ENCODE measurements around the gene SUB1. TPM values are rescaled to one million over a fixed set of nuclear protein-coding genes. Genes with fewer than 3 reads are reported as not detected.

Gene SUB1
- total RNA-seq, 4 donors from 2014 or later, result 42.0 to 287 (median 127) TPM

- TF ChIP-seq POLR2A (IDR thresholded peaks at IDR 0.05), result no peak
- TF ChIP-seq CTCF (IDR thresholded peaks at IDR 0.05), result no peak
- H3K27ac ChIP-seq, result no peak overlapping the region
- intact Hi-C loops (cut with DNase I; ENCODE audit: low total_unique reads), result no loop called here
- no peaks in the 10 kb centered on the region for H3K27me3 ChIP-seq
- H3K9me3 ChIP-seq, result no peaks in the 10 kb centered on the region
- no peak overlapping the region for H3K4me3 ChIP-seq
- H3K36me3 ChIP-seq, result no peaks in the 10 kb centered on the region
- DNase-seq, result no peak
- no peaks in the 10 kb centered on the region for H3K4me1 ChIP-seq
Measured at GRCh38 chr5:32578764-32579163, 6.6 kb upstream of the SUB1 start.

GRCh38 chr5:32581010-32581785 lies 4.2 kb upstream of the SUB1 start:
- TF ChIP-seq POLR2A (IDR thresholded peaks at IDR 0.05) (no peak), CTCF (IDR thresholded peaks at IDR 0.05) (no peak)
- DNase-seq, result no peak
- no peaks in the 10 kb centered on the region for H3K36me3 ChIP-seq
- intact Hi-C loops (cut with DNase I; ENCODE audit: low total_unique reads), result no loop called here
- H3K9me3 ChIP-seq, result peaks cover 0 to 6% of the 10 kb centered on the region in 2 donors
- no peak overlapping the region for H3K4me3 ChIP-seq
- no peak overlapping the region for H3K27ac ChIP-seq
- no peaks in the 10 kb centered on the region for H3K4me1 ChIP-seq
- no peaks in the 10 kb centered on the region for H3K27me3 ChIP-seq

- H3K4me1 ChIP-seq, result peaks cover 0 to 5% of the 10 kb centered on the region in 2 donors
- intact Hi-C loops (cut with DNase I; ENCODE audit: low total_unique reads), result no loop called here
- TF ChIP-seq CTCF (IDR thresholded peaks at IDR 0.05) (no peak), POLR2A (IDR thresholded peaks at IDR 0.05) (no peak)
Measured at GRCh38 chr5:32583582-32584232, 1.6 kb upstream of the SUB1 start.

GRCh38 chr5:32584646-32585045 lies 711 bp upstream of the SUB1 start:
- Histone ChIP-seq H3K27me3 (no peaks in the 10 kb centered on the region), H3K36me3 (no peaks in the 10 kb centered on the region), H3K4me1 (peaks cover 0 to 5% of the 10 kb centered on the region in 2 donors), H3K27ac (no peak overlapping the region), H3K9me3 (peaks cover 0 to 6% of the 10 kb centered on the region in 2 donors), H3K4me3 (no peak overlapping the region)
- DNase-seq, result no peak
- intact Hi-C loops (cut with DNase I; ENCODE audit: low total_unique reads), result no loop called here
- TF ChIP-seq CTCF (IDR thresholded peaks at IDR 0.05) (no peak), POLR2A (IDR thresholded peaks at IDR 0.05) (no peak)

More at GRCh38 chr5:32583582-32584232, 1.6 kb upstream of the SUB1 start:
- H3K27ac ChIP-seq, result no peak overlapping the region
- H3K36me3 ChIP-seq, result no peaks in the 10 kb centered on the region
- H3K27me3 ChIP-seq, result no peaks in the 10 kb centered on the region
- H3K4me3 ChIP-seq, result no peak overlapping the region
- peaks cover 0 to 6% of the 10 kb centered on the region in 2 donors for H3K9me3 ChIP-seq
- no peak for DNase-seq

- H3K4me1 ChIP-seq, result peaks cover 0 to 5% of the 10 kb centered on the region in 2 donors
- DNase-seq, result no peak
- no peaks in the 10 kb centered on the region for H3K27me3 ChIP-seq
- intact Hi-C loops (cut with DNase I; ENCODE audit: low total_unique reads), result no loop called here
- peak overlapping the region; percentile 88 to 97 for H3K4me3 ChIP-seq
- no peak for TF ChIP-seq CTCF (IDR thresholded peaks at IDR 0.05)
- TF ChIP-seq POLR2A (IDR thresholded peaks at IDR 0.05), result no peak
- H3K36me3 ChIP-seq, result no peaks in the 10 kb centered on the region
- H3K27ac ChIP-seq, result peak overlapping the region; percentile 98 to 99
- peaks cover 0 to 6% of the 10 kb centered on the region in 2 donors for H3K9me3 ChIP-seq
Measured at GRCh38 chr5:32585122-32585445, 273 bp upstream of the SUB1 start.

Measured in uterus (tissue), 4 donors.